Middle frontal gyrus (tissue), 1 donor: Measurements from ENCODE around the gene ARHGAP24.
"Not testable (repeated sequence)": the region's sequence is repeated elsewhere in the genome, so short reads cannot be mapped to it uniquely, and the experiment has no call there.

Source experiments
- DNase-seq: peaks from one replicate; pipeline ENCODE4 v3.0.0-alpha.2; 2015; ENCODE audit warnings: low spot score; ENCODE audit errors: extremely low spot score

The ARHGAP24 gene

DNA sequence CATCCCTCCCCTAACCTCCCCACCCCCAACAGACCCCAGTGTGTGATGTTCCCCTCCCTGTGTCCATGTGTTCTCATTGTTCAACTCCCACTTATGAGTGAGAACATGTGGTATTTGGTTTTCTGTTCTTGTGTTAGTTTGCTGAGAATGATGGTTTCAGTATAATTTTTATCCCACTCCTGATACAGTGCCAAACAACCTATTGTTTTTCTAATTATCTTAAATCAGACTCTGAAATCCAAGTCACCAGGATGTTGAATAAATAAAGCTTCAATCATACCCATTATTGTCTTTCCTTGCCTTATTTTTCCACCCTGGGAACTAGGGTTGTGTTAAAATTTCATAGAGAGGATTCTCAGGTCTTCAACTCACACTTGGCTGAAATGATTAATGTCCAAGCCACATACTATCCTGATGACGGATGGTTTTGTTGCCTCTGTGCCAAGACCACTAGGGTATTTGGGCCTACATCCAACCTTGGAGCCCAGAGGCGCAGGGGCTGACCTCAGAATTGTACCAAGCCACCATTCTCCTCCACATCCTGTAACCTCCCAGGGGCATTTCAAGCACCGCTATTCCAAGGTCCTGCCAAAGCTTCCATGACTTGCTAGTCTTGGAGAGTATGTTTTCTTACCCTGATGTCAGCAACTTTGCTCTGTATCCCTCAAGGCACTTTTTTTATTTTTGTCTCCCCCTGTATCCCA is 332.4 kb downstream of the ARHGAP24 start:
- no peak for DNase-seq

DNA sequence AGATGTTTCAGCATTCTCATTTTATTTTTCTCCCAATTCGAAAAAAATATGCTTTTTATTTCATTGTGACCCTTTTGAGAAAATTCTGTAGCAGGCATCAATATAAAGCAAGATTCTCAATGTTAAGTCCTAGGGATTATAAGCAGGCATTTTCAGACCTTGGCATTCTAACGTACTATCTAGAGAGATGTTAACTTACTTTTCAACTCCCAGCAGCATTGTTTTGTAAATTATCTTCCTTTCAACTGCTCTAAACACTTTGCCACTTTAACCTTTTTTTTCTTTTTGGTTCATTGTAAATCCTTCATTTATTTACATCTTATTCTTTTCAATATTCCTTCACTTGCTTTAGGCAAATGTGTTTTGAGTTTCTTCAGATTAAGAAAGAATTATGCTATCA is 333.2 kb downstream of the ARHGAP24 start:
- DNase-seq: no peak

DNA sequence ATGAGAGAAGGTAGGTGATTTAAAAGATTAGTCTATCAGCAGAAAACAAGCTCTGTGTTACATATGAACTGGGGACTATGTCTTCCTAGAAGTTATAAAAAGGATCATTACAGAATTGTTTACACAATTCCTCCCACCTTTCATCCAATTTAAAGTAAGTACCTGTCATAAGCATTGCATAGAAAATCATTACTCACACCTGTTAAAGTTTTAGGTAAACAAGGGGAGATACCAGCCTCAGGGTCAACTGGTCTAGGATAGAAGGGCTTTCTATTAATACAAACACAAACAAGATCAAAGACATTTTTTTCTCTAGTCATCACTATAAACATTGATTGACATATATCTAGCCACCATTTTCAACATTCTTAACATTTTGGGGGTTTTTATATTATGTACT is 333.9 kb downstream of the ARHGAP24 start:
- DNase-seq: no peak

DNA sequence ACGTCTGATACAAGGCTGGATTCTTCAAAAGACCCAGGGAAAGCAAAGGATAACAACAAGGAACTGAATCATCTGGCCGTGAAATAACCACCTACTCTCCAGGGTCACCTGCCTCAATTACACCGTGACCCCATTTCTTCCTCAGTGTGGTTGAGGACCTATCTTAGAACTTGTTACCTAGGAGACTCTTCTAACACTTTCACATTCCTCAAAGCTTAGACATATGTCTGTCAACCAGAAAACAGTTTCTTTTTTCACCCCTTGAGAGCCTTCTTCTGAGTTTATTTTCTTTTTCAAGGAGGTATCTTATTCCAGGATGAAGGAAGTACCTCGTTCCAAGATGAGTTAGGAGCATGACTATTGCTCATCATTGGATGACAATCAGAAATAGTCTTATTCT is 337.8 kb downstream of the ARHGAP24 start:
- no peak for DNase-seq

DNA sequence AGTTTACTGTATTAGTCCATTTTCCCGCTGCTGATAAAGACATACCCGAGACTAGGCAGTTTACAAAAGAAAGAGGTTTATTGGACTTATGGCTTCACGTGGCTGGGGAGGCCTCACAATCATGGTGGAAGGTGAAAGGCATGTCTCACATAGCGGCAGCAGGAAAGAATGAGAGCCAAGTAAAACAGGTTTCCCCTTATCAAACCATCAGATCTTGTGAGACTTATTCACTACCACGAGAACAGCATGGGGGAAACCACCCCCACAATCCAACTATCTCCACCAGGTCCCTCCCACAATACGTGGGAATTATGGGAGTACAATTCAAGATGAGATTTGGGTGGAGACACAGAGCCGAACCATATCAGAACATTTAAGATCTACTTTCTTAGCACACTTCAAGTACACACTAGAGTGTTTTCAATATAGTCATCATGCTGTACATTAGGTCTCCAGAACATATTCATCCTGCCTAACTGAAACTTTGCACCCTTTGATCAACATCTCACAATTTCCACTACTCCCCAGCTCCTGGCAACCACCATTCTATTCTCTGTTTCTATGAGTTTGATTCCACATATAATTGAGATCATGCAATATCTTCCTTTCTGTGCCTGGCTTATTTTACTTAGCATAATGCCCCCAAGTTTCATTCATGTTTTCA is 341.0 kb downstream of the ARHGAP24 start:
- no peak for DNase-seq

DNA sequence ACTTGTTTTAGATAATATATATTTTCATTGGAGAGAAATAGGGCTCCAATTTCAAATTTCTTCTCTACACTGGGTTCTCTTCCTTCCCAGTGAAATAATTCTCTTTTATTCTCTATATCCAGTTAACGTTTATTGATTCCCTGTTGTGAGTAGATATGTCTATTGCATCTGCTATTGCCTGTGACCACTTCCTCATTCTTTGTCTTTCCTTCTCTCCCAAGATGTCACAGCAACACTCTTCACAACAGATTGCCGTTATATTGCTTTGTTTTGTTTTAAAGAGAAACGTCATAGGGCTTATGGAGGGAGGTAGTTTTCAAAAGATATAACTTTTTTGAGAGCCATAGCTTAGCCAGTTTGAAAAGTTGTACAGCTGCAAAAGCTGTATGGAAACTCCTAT is 343.8 kb downstream of the ARHGAP24 start:
- DNase-seq: no peak

DNA sequence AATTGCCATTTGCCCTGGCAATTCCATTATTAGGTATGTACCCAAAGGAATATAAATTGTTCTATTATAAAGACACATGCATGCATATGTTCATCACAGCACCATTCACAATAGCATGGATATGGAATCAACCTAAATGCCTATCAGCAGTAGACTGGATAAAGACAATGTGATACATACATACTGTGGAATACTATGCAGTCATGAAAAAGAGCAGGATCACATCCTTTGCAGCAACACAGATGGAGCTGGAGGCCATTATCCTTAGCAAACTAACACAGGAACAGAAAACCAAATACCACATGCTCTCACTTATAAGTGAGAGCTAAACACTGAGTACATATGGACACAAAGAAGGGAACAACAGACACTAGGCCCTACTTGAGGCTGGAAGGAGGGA is 345.2 kb downstream of the ARHGAP24 start:
- DNase-seq: not testable (repeated sequence)

DNA sequence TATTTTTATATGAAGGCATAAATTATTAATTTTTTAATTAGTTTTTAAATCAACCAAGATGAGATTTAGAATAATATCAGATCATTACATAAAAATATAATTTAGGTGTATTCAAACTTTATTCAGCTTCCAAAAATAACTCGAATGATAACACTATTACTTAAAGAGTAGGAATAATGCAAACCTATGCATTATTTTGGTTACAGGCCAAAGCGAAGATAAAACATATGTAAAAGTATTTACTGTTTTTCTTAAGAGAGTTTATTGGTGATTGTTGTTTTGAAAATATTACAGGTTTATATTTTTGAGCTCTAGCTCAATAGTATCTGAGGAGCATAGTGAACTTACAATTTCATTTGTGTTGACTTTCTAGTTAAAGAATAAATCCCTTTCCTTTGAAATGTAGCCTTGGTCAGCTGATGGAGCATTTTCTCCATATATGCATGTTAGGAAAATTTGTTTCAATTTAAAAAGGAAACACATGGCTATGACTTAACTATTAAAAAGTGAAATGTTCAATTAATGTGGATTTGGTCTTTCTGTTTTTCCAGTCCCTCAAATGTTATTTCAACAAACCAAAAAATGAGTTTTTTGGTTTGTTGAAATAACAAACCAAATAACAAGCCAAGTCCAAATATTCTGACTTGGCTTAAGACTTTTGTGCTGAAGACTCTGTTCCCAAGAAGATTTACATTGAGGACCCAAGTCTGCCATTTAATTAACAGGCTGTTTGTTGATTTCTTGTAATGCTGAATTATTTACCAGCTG is 346.9 kb downstream of the ARHGAP24 start:
- no peak for DNase-seq

DNA sequence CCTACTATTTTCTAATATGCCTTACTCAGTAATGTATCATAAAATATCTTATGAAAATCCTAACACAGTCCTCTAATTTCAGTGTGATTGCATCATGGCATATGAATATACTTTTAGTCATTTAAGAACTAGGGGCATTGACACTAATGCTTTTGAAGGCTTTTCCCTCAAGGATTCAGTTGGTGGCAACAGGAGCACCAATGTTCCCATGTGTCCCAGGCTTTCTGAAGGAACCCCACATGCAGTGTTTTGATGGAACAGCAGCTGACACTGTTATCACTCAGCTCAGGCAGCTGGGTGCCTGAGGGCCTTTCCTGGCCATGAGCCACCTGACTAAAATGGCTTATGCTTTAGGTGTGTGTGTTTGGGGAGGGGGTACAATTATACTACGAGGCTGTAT is 348.3 kb downstream of the ARHGAP24 start:
- DNase-seq: no peak

DNA sequence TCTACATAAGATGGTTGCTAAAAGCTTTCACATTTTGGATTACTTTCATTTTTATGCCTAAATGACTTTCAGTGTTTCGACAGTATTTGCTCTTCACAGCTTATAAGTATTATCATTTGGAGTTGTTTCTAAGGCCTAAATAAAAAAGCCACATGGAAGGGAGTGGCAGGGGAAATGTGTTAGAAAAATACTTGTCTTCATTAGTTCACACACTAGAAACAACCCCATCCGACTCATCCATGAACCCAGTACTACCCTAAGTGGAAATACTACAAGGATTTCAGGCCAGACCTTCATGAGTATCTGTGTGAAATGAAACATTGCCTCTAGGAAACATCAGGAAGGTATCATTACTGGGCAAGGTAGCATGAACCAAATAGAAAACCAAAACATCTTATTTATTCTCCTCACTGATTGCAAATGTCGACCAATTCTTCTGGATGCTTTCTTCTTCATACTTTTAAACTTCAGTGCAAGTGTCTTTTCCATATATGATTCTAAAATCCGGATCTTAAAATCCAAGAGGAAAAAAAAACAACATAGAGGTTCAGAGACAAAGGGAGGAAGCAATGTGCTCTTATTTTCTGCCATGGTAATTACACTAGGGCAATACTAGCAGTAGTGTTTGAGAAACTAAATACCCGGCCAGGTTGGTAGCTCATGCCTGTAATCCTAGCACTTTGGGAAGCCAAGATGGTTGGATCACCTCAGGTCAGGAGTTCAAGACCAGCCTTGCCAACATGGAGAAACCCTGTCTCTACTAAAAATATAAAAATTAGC is 349.4 kb downstream of the ARHGAP24 start:
- DNase-seq: no peak

DNA sequence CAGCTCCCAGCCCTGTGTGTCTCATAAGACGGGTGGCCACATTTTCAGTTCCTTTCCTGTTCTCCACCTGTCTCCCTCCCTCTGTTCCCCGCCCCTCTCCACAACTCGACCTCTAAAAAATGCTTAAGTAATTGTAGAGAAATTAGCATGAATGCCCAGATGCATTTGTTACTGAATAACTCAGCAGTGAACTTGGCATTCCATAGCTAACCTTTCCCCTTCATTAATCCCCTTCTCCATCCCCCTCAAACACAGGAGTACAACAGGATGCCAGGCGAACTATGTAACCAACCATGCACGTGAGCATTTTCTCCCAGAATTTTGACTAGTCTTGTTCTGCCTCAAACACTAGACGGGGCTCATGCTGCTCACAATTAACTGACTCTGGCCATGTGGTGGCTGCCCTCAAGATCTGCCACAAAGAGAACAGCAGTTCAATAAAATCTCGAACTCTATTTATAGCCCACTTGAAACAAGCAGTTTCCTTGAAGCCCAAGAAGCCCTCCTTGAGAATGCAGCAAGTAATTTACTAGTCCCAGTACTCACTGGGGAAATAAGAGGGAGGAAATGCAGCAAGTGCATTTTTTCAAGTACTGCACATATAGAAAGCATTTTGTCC is 351.2 kb downstream of the ARHGAP24 start:
- no peak for DNase-seq

DNA sequence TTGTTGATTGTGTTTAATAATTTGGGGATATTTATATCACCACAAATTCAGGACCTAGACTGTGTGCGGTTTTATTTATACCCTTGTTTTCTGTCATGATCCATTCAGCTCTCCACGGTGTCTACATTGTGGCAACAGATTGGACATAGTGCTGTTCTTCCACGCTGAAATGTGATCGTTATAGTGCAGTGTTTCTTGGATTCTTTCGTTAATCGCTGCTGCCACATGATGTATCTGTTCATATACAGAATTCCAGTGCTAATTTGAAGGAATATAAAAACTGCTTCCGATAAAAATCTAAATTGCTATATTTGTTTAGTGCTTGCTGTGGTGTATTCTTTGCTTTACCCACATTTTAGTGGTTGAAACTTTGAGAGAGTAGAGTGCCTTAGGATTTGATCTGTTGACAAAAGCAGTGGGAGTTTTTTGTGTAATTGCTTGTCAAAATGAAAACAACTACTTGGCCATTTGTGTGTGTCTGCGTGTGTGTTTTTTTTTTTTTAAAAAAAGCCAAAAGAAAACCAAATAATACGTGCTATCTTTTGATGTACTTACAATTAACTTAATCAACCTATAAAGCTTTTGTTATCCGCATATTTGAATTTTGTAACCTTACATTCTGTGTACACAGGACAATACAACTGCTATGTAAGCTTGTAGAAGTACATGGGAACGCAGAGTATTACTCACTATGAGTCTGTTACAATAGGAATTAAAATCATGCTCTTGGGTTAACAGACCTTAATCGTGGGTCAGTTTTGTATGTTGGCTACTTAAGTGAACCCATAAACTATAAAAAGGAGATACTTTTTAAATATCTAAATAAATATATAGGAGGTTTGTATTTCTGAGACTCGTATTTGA is 353.3 kb downstream of the ARHGAP24 start:
- DNase-seq: no peak

DNA sequence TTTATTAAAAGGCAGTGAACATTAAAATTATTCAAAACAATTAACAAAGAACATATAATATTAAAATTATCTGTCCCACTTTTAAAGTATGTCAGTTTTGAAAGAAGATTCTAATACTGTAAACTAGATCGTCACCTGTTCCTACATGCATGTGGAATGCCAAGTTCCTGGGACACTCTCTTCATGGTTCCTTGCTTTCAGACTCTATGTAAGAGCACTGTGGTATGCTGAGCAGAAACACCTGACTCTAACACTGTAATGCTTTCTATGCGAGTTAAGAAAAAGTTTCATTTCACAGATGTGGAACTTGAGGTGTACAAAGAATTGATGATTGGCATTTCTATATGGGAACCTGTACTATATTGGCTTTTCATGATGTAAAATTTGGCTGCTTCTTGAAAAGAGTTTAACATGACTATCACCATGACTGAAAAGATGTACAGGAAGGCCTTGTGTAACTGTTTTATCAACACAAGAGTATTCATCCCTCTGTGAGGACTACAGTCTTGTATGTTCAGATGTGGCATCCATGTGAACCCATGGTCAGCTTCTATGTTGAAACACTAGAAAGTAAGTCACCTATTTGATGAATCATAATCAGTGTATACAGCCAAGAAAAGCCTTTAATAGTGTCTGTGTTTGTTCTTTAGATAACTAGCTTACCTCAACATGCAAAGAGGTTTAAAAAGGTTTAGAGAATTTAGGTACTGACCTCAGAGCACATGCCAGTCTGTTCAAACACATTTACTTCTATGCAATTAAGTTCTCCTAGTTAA is 354.5 kb downstream of the ARHGAP24 start:
- no peak for DNase-seq

DNA sequence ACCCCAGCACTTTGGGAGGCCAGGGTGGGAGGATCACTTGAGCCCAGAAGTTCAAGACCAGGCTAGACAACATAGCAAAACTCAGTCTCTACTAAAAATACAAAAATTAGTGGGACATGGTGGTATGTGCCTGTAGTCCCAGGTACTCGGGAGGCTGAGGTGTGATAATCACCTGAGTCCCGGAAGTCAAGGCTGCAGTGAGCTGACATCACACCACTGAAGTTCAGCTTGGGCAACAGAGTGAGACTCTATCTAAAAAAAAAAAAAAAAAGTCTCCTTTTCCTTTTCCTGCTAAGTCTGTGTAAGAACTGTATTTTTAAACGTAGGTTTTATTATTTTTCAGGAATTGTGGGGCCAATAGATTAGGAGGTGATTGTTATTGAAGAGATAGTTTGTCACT is 356.7 kb downstream of the ARHGAP24 start:
- DNase-seq: no peak

DNA sequence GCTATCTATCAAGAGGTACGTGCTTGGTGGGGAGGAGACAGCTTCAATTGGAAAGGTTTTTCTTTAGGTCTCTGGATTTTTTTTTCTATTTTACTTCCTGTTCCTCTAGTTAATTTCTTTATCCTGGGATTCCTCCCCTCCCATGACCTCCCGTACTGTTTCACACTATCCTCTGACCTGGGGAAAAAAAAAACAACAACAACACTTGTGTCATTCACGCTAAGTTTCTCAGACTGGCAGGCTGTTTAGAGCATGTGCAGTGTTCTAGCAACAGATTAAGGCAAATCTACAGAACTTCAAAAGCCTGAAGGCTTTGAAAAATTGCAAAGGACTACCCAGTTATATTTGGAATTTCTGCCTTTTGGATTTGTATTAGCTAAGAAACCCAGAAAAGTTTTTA is 358.4 kb downstream of the ARHGAP24 start:
- DNase-seq: no peak

DNA sequence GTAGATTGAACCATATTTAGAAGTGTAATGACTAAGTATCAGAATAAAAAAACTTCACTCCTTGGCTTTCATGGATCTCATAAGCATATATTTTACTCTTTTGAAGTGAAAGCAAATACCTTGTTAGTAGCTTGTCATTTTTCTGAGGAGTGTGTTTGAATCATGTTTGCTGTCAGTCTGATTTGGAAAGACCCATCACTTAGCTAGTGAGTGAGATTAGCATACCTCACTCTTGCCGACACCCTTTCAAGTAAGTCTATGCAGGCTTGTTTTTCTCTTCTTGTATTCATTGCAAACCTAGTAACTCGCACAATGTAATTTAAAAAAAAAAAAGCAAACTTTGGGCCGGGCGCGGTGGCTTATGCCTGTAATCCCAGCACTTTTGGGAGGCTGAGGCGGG is 360.0 kb downstream of the ARHGAP24 start:
- no peak for DNase-seq

DNA sequence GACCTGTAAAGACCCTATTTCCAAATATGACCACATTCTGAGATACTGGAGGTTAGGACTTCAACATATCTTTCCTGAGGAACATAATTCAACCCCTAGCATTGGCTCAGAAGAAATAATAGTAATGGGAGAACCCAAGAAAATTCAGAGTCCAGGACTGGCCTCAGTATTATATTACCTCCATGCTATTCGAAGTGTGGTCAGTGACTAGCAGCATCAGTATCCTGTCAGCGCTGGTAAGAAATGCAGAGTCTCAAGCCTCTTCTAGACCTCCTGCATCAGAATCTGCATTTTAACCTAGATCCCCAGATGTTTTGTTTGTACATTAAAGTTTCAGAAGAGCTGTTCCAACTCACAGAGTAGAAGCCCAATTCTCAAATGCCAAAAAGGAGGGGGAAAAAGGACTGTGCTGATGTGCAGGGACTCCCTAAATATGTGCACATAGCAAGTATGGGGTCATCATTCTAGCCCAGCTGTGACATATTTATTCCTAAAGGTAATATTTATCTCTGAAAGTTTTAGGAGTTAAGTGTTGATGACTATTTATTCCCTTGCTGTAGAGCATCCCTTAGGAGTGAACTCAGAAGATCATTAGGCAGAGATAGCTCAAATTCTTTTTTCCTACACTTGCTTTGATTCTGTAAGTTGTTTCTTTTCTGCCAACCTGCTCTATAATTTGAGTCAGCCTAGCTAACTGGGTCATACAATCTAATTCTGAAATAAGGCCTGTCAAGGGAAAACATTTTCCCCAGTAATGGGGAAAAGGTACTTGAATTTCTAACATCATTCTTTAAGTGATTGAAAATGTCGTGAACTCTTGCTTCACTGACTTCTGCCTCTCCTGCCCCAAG is 361.9 kb downstream of the ARHGAP24 start:
- DNase-seq: no peak

DNA sequence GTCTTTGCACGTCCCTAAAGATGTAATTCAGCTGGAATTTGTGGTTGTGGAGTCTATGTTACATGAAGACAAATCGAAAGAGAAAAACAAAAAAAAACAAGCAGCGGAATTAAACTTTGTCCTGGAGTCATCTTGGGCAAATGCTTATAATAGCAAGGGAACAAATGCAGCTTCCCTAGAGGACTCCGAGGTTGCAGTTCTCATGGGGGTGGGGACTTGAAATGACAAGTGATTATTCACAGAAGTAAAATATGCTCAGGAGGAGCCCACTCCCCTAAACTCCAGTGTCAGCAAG is 362.4 kb downstream of the ARHGAP24 start:
- DNase-seq: no peak

DNA sequence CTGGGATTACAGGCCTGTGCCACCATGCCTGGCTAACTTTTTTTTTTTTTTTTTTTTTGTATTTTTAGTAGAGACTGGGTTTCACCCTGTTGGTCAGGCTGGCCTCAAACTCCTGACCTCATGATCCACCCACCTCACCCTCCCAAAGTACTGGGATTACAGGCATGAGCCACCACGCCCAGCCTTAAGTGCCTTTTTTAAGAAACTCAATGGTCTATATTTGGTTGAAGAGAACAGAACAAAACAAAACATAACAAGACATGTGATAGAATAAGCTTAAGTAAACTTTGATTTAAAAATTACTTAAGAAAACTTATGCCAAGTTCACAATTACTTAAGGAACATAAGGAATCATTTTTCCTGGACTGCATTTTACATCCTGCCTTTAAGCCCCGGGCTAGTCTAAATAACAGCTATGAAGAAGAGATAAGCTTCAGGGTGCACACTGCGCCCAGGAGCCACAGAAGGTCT is 365.1 kb downstream of the ARHGAP24 start:
- DNase-seq: not testable (repeated sequence)
